NCI-H1694 (cell line): Measurements from ENCODE around the gene COL23A1.
"Not testable (repeated sequence)": the region's sequence is repeated elsewhere in the genome, so short reads cannot be mapped to it uniquely, and the experiment has no call there.

Source experiments
- DNase-seq: peaks from one replicate; lab custom pipeline; 2025; lab: John Stamatoyannopoulos, UW

The COL23A1 gene

DNA sequence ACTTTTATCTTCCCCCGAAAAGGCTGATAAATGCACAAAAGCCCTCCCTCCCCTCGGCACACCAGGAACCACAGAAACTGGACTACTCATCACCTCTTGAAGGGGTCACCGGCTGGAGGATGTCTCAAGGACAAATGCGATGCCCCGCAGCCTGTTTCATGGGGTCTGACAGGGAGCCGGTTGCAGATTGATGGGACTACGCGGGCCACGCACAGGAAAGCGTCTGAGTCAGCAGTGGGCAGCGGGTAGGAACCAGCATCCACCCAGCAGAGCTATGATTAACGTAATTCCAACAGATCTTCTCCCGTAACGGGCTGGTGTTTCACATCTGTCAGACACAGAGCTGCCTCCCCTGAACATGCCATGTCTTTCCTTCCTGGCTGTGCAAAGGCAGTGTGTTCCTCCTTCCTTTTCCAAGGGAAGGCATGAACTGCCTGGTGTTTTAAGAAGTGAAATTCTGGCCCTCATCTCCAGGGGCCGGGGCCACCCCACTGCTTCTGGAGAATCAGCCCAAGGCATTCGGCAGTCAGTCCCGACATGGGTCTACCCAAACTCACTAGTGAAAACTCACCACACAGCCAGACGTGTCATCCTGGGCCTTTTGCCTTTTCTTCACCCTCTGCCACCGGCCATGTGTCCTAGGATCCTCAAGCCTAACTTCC, 213.1 kb downstream of the COL23A1 start:
- DNase-seq = no peak

DNA sequence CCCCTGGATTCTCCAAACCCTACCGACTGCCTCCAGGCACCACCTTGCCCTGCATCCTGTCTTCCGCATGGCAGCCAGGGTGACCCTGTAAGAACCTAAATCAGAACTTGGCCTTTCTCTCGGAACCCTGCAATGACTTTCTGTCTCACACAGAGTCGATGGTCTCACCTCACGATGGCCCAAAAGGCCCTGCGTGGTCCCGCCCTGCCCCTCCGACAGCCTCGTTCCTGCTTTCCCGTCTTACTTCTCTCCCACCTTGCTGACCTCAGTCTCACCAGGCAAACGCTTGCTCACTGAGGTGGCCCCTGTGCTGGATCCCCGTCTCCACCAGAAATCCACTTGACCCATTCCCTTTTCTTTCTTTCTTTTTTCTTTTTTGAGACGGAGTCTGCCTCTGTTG, 214.8 kb downstream of the COL23A1 start:
- no peak for DNase-seq

DNA sequence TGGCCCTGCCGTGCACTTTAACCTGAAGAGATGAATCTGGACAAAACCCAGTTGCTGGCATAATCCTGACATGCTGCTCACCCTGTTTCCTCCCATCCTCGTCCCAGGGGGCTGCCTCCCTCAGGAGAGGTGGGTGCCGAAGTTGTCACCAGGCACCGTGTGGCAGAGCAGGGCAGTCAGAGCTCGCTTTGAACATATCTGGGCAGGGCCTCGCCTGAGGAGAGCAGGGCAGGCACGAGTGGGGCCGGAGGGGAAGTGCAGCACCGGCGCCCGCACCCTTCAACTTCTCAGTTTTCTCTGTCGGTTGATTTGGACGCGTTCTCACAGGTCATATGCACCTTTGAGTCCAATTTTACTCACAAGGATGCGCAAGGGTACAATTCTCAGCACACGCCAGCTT, 216.5 kb downstream of the COL23A1 start:
- DNase-seq = no peak

DNA sequence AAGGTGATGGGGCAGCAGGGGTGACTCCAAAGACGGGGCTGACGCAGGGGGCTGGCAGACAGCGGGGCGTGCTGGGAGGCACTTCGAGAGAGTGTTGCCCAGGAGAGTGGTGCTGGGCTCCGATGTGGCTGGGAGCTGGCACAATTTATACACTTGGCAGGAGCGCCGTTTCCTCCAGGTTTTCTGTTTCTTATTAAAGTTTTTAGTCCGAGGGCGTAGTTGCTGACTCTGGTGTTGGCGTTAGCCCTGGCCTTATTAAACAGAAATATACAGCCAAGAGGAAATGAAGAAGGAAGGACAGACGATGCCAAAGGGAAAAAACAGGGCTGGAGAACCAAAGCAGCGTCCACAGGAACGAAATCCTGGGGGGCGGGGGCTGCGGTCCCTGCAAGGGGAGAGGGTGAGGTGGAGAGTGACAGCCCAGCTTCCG, 218.0 kb downstream of the COL23A1 start:
- DNase-seq = no peak

DNA sequence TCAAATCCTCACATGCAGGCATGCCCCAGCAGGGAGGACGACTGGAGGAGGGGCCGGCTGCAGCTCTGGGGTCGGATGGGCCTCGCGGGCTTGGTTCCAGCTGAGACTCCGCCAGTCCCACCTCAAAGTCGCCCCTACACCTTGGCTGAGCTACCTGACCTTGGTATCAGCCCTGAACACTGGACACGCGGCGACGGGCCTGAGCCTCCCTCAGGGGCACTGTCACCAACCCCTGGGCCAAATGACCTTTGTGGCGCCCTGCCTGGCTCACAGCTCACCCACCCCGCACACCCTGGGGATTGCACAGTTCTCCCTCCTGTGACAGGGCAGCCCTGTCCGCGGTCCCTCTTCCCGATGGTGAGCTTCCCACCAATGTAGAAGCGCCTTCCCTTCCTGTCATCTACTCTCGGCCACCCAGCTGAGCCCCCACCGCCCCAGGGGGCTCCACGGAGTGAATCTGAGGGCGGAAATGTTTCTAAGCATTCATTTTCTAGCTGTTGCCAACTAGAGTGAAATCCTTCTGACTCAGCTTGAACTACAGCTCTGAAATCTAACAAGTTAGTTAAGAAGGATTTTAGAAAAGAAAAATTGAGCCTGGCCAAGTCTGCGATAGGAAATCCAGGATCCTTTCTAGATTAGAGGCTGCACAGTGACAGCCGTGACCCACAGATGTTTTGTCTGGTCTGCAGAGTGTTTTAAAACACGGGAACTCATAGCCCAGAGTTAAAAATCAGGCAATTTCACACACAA, 218.7 kb downstream of the COL23A1 start:
- DNase-seq = no peak

DNA sequence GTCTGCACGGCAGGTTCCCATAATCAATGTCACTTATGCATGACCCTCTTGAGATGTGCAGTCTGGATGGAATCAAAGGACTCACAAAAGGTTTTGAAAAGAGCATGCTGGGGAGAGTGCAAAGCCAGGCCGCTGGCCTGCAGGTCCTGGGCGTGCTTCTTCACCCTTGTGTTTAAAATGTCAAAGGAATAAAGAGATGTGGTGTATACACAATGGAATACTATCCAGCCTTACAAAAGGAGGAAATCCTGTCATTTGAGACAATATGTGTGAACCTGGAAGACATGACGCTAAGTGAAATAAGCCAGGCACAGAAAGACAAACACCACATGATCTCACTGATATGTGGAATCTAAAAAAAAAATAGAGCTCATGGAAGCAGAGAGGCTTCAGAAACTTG, 220.1 kb downstream of the COL23A1 start:
- no peak for DNase-seq

DNA sequence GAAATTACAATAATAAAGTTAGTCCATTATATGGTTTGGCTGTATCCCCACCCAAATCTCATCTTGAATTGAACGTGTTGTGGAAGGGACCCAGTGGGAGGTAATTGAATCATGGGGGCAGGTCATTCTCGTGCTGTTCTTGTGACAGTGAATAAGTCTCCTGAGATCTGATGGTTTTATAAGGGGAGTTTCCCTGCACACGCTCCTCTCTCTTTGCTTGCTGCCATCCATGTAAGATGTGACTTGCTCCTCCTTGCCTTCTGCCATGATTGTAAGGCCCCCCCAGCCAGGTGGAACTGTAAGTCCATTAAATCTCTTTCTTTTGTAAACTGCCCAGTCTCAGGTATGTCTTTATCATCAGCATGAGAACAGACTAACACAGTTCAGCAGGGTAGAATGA, 220.7 kb downstream of the COL23A1 start:
- not testable (repeated sequence) for DNase-seq

DNA sequence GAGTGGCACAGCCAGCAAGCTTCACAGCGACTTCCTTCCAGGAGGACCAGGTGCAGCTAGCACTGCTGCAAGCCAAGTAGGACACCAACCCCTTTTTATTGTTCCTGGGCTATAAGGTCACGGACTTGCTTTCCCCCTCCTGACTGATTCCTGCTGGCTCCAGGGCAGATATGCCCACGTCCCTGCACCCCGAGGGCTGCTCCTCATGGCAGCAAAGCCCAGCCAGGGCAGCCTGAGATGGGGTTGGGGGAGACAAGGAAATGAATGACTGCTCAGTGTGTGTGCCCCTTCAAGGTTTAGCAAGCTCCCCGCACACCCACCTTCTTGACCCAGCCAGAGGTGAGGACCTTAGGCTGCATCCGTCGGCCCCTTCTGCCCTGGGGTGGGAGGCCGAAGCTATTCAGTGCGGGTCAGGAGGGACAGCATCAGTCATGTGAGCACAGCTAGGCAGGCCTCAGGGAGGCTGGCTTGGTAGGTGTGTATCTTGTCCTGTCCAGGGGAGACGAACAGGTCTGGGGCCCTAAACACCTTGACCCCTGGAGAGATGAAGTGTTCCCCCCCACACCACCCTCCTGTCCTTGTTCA, 221.4 kb downstream of the COL23A1 start:
- no peak for DNase-seq

DNA sequence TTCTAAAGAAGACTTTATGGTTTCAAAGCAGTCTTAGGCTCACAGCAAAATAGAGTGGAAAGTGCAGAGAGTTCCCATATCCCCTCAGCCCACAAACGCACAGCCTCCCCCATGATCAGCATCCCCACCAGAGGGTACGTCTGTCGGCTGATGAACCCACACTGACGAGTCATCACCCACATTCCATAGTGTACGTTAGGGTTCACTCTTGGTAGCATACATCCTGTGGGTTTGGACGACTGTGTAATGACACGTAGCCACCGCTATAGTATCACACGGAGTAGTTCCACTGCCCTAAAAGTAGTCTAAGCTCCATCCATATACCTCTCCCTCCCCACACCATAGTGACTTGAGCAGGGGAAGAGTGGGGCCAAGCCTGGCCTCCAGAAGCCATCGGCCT, 221.9 kb downstream of the COL23A1 start:
- DNase-seq = no peak

DNA sequence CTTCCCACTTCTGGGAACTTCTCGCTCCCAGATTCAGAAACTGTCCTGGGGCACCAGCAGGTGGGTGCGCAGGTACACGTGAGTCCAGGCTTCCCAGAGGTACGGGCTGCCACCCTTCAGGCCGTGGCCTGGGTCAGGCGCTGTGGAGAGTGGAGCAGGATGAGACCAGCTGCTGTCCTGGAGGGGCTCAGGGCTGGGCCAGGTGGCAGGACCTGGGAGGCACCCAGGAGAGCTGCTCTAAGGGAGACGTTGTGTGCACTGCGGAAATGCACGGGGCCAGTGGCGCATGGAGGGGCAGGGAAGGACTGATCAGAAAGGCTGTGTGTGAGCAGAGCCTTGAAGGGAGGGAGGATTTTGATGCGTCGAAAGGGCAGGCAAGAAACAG, 222.5 kb downstream of the COL23A1 start:
- DNase-seq = no peak

DNA sequence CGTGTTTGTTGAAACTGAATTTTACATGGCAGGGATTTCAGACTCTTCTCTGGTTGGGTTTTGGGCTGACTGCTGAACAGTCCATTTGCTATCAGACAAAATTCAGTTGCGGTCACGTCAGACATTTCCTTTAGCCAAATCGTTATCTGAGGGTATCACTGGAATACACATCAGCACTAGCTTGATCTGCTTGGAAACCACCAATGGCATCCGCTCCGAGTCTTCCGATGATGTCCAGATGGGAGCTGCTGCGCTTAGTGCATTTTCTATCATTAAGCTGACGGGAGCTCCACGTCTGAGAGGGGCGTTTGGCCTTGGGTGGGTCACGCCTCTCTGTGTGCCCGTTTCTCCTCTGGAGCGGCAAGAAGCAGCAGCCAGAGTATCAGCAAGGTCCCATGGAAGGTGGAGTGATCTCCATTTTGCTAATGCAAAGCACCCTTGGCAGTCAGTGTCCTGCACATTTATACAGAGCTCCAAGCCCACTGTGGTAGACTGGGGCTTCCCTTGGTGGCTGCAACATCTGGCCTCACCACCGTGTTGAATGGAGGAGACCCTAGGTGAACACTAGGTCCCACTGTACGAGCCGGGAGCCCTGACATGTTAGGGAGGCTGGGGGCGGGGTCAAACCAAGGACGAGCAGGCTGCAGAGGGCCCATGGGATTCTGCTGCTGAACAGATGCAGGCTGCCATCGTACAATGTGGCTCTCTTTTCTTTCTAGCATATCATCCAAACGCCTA, 223.0 kb downstream of the COL23A1 start:
- no peak for DNase-seq

DNA sequence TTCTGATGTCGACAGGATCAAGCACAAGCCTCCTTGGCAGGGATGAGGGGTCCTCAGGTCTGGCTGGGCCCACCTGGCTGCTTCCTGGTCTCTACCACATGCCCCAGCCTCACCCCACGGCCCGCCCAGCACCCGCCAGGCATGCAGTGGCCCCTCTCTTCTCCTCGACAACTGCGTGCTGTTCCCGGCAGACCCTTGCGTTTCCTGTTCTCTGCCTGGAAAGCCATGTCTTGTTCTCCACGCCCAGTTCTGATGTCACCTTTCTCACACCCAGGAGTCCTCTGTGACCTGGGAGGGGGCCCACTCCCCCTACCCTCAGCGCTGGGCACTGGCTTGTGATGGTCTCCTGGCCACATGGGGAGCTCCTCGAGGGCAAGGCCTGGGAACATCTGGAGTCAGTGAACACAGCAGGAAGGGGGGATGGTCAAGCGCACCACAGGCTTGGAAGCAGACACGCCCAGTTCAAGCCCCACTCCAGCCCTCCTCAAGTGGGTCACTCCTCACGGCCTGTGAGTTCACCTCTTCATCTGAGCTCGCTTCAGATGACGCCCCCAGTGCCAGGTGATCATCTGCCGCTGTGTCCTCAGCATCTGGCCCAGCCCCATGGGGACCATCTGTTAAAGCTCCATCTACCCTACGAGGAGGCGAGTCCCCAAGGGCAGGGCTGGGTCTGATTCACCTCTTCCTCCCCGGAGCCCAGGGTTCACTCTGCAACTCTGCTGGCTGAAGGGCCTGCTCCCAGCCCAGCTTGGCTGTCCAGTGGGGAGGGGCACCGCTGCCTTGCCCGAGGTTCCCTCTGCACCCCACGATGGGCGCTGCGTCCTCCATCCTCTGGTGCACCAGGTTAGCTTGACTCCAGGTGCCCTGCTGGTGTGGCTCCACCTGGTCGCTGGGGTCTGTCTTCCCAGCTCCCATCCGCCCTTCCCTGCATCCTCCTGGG, 224.4 kb downstream of the COL23A1 start:
- DNase-seq = no peak

DNA sequence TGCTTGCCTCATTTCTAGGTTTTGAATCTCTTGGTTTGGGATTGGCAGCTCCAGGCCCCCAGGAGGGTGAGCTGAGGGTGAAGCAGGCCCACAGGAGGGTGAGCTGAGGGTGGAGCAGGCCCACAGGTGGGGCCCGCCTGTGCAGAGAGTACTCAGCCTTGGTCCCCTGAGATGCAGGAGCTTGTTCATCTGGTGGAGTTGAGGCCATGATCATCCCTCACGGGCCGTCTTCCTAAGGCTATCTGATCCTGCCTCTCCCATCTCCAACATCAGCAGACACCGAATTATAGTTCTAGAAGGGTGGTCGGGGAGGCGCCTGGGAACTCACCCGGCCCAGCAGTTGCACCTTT, 225.9 kb downstream of the COL23A1 start:
- DNase-seq = no peak

DNA sequence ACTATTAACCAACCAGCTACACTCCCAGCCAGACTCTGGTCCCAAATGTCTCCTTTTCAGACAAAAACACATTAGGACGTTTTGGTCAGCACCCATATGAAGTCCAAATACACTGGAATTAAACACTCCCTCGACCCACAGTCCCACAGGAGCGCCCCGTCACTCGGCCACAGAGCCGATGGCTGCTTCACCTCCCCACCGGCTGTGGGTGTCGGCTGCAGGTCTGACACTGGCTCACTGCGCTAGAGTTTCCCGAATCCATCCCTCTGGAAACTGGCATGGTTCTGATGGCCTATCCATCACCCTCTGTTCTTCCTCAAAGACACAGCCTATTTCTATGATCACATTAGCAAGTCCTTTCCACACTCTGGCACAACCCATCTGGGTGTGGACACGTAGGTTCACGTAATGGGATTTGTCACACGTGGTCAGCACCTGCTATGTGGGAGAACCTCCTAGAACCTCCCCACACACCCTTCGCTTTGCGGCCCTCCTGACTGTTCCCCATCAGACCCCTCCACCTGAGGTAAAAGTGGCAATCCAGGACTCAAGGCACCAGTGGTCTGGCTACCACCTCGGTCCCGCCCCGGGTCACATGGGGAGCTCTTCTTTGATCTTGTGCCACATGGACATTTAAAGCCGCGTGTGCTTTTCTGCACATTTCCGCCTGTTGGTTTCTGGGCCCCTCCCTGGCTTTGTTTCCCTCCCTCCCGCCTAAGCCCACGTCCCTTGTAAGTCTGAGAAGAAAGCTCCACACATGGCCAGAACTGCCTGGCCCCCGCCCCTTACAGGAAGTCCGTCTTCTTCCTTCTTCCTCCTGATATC, 226.5 kb downstream of the COL23A1 start:
- no peak for DNase-seq

DNA sequence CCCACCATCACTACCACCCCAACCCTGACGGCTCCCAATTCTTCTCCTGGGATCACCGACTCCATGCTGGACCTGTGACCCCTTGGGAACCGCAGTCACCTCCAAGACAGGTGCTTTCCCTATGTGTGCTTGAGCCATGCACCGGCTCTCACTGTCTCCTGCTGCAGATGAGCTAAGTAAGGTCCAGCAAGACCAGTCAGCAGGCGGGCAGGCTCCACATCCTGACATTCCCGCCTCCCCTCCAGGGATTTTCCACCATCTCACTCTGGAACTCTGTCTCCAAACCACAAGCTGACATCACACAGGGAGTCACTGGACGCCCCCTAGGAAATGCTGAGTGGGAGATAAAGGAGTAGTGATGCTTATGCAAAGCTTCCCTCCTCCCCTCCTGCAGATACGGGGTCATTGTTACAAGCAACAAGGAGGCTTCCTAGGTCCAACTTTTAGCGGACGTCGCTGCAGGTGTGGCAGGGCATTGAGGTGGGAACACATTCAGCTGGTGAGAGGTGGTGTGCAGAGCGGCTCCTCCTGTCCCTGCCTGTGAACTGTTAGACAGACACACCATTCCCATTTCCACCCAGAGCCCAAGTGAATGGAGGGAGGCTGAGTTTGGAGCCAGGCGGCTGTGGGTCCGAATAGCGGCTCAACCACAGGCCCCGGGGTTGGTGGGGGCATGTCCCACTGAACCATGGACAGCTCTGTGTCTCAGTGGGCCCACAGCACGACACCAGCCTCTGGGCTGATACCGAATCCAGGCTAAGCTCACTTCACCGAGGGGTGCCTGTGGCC, 228.3 kb downstream of the COL23A1 start:
- no peak for DNase-seq

DNA sequence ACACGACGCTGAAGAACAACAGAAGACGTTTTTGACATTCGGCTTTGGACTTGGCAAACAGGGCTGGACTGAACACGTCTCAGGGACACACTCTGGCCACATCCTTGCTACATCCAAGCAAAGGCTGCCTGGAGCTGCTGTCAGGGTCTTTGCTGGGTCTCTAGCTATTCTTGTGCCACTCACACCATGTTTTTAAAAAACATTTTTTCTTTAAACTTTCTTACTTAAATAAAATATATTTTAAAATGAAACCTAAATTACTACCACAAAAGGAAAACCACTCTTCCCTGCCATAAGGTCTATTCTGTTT, 229.3 kb downstream of the COL23A1 start:
- DNase-seq = no peak

DNA sequence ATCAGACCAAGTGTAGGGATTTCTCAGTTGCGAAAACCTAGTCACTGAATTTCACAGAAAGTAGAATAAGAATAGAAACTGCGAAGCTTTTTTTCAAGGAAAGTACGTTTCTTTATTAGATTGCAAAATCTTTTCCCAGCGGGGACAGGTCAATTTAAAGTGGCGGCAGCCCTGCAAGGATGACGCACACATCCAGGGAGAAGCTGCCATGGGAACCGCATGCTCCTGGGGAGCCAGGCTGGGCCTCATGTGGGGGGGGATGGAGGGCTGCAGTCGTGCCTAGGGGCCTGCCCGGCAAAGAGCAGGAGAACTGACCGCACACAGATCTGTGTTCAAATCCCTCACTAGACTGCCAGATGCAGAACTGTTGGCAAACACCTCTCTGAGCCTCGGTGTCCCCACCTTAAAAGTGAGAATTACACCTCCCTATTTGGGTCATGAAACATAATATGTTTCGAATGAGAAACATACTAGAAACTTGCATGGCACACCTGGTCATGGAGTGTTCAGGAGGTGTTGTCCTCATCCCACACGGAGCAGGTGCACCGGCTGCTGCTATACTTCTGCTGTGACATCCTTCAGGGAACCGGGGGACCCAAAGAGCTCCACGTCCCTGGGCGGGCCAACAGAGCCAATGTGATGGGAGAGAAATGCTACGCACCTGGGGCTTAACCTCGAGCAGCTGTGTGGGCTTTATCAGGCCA, 229.8 kb downstream of the COL23A1 start:
- DNase-seq = no peak

DNA sequence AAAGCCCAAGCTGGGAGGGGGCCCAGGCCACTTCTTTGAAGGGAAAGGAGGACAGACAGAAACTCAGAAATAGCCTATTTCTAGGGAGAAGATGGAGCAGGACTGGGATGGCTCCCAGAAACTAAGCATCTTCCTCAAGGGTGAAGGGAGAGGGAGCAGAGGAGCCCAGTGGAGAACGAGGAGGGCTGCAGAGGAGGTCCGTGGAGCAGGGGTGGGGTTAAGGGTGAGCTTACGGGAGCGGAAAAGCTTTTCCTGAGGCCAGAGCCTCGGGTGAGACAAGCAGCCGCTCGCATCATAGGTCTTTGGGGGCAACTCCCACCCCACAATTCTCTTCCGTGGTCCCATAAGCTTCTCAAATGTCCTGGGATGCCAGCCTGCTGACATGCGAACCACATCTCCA, 230.5 kb downstream of the COL23A1 start:
- no peak for DNase-seq

DNA sequence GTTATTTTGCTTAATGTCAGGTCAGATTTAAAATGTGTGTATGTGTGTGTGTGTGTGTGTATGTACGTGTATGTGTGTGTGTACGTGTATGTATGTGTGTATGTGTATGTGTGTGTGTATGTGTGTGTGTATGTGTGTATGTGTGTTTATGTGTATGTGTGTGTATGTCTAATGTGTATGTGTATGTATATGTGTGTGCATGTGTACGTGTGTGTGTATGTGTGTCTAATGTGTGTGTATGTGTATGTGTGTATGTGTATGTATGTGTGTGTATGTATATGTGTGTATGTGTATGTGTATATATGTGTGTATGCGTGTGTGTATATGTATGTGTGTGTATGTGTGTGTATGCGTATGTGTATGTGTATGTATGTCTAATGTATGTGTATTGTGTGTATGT, 232.5 kb downstream of the COL23A1 start:
- no peak for DNase-seq

DNA sequence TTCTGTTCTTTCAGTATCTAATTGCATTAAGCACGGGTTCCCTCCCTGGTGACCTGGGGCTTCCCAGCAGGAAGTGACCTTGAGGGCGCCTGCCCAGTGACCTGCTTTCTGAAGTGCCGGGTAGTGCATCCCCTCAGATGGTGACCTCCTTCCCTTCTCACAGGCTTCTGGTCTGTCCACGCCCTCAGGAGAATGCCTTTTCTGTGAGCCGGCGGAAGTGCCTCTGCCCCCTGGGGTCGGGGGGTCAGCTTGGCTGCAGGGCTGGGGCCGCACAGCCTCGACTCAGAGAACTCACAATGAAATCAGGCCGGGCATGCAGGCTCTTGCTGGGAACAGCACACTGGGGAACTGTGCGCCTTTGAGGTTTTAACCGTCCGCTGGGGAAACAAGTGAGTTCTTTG, 233.1 kb downstream of the COL23A1 start:
- DNase-seq = no peak
